Mammary microvascular endothelial cell (primary cell): ENCODE data around the gene MYH2. TPM values are rescaled to one million over a fixed set of nuclear protein-coding genes. Genes with fewer than 3 reads are reported as not detected.

Experiments used
- total RNA-seq: library from RNA; depleted of rRNA; stranded (reverse); fragments of >200 nt; gene quantifications from 2 replicates; pipeline ENCODE4 v1.2.3, GENCODE V29; 2015

Gene MYH2
- not detected in 2 replicates for total RNA-seq

GRCh38 chr17:10549096-10549842 lies at the start of gene MYH2:
MYH2 (minus strand) TSS chr17:10549658; CDS start chr17:10547920, 1,738 bp downstream.

GRCh38 chr17:10518271-10519037 lies 31.0 kb downstream of the MYH2 start, which contains the start of gene MYH1:
MYH1 (minus strand) TSS chr17:10518542; CDS start chr17:10516642, 1,900 bp downstream.

Other genes with a start within 250 kb of the MYH2 start
- not detected in 2 replicates for gene MYH13, start 176.7 kb downstream of the MYH2 start, total RNA-seq
- gene MYH8, start 127.7 kb downstream of the MYH2 start, total RNA-seq, result not detected in 2 replicates
- not detected in 2 replicates for gene MYH4, start 80.1 kb downstream of the MYH2 start, total RNA-seq
- not detected in 2 replicates for gene MYH1, start 31.1 kb downstream of the MYH2 start, total RNA-seq
- under 0.01 and 0.15 TPM in 2 replicates for gene MYH3, start 107.7 kb upstream of the MYH2 start, total RNA-seq
- 27.7 and 30.6 TPM in 2 replicates for gene SCO1, start 147.9 kb upstream of the MYH2 start, total RNA-seq
- 5.1 and 6.7 TPM in 2 replicates for gene ADPRM, start 147.9 kb upstream of the MYH2 start, total RNA-seq
- 3.3 and 5.5 TPM in 2 replicates for gene TMEM220, start 180.4 kb upstream of the MYH2 start, total RNA-seq